Thoracic aorta (tissue), 2 donors: ENCODE results near the gene C1GALT1. TPM values are rescaled to one million over a fixed set of nuclear protein-coding genes. Genes with fewer than 3 reads are reported as not detected.

Experiments used
- ATAC-seq: fragments of 150-250 bp; one replicate; pipeline ENCODE4 v1.8.0; 2017; ENCODE audit warnings: low read depth; ENCODE audit not compliant: insufficient number of reproducible peaks, low FRiP score
- DNase-seq: peaks from one replicate; pipeline ENCODE4 v3.0.0-alpha.2; 2020; ENCODE audit warnings: low spot score
- H3K27ac ChIP-seq, 2 donors: fragments of 200-600 bp; sonication (generic); 1 replicate in 1 of 2; 2 replicates in 1 of 2; pipeline ENCODE4 v1.5.1; 2016; ENCODE audit warnings: mild to moderate bottlenecking in 2 of 2, moderate library complexity in 2 of 2
- H3K27me3 ChIP-seq: fragments of 200-600 bp; sonication (generic); replicated peaks from 2 replicates; pipeline ENCODE4 v1.6.0; 2016; ENCODE audit warnings: mild to moderate bottlenecking; ENCODE audit not compliant: insufficient read depth
- H3K36me3 ChIP-seq: fragments of 200-600 bp; sonication (generic); one replicate; pipeline ENCODE4 v1.5.1; 2016
- H3K4me1 ChIP-seq, 2 donors: fragments of 200-600 bp; sonication (generic); 1 replicate in 1 of 2; 2 replicates in 1 of 2; pipeline versions ENCODE4 v1.5.1 to v1.6.0; 2016; ENCODE audit warnings: low read depth in 2 of 2, mild to moderate bottlenecking in 1 of 2; ENCODE audit not compliant: control insufficient read depth in 1 of 2
- H3K4me3 ChIP-seq: fragments of 200-600 bp; sonication (generic); 2 replicates; pipeline ENCODE4 v1.5.1; 2016; ENCODE audit warnings: mild to moderate bottlenecking
- H3K9me3 ChIP-seq: fragments of 200-600 bp; sonication (generic); 2 replicates; pipeline ENCODE4 v1.5.1; 2016
- total RNA-seq, 2 donors: library from RNA; depleted of rRNA; stranded (reverse); fragments of >200 nt; gene quantifications; one replicate each; pipeline versions ENCODE4 v1.1.0 to v1.2.3, GENCODE V29; 2016
- TF ChIP-seq, protein P1 (sequence below): fragments of 200-600 bp; sonication (generic); IDR thresholded peaks from one replicate; pipeline ENCODE4 v1.5.1; 2019; ENCODE audit warnings: antibody characterized with exemption

The C1GALT1 gene
- total RNA-seq, 2 donors from 2014 or later = 9.3 to 42.3 TPM

DNA sequence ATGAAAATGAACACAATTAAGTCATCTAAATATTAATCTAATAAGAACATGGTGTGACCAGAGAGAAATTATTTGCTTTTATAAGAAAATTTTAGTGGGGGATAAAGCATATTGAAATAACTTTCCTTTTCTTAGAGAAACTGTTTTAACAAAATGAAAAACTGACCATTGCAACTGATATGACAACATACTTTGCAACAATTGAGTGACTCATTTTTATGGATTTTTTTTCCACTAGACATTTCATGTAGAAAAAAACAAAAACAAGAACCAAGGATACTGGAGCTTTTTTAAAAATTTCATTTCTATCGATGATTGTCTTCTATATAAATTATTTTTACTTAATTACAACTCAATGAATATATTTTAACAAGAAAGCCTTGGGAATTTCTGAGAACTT lies 90.0 kb downstream of the C1GALT1 start:
- DNase-seq (no peak), ATAC-seq (no peak)
- H3K27ac ChIP-seq = no peak overlapping the region
- no peak overlapping the region for H3K4me3 ChIP-seq
- TF ChIP-seq, protein P1, sequence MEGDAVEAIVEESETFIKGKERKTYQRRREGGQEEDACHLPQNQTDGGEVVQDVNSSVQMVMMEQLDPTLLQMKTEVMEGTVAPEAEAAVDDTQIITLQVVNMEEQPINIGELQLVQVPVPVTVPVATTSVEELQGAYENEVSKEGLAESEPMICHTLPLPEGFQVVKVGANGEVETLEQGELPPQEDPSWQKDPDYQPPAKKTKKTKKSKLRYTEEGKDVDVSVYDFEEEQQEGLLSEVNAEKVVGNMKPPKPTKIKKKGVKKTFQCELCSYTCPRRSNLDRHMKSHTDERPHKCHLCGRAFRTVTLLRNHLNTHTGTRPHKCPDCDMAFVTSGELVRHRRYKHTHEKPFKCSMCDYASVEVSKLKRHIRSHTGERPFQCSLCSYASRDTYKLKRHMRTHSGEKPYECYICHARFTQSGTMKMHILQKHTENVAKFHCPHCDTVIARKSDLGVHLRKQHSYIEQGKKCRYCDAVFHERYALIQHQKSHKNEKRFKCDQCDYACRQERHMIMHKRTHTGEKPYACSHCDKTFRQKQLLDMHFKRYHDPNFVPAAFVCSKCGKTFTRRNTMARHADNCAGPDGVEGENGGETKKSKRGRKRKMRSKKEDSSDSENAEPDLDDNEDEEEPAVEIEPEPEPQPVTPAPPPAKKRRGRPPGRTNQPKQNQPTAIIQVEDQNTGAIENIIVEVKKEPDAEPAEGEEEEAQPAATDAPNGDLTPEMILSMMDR = no peak
- no peaks in the 10 kb centered on the region for H3K27me3 ChIP-seq
- H3K4me1 ChIP-seq = no peaks in the 10 kb centered on the region
- no peaks in the 10 kb centered on the region for H3K36me3 ChIP-seq
- no peaks in the 10 kb centered on the region for H3K9me3 ChIP-seq

DNA sequence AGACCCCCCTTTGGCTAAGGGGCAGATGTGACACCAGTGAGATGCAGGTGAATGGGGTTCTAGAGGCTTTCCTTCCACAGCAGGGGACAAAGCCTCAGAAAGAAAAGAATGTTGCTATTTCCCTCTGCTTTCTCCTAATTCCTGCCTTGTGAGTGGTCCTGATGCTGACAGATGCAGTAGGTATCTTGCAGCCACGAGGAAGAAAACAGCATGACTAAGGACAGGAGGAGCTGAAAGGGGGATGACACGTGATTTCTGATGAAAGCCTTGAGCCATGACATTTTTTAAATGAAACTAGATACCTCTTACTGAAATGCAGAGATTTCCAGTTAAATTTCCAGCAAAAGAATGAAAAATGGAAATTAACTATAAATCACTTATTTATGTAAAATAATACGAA lies 92.4 kb downstream of the C1GALT1 start:
- no peak for DNase-seq
- ATAC-seq = no peak
- Histone ChIP-seq H3K36me3 (no peaks in the 10 kb centered on the region), H3K4me1 (no peaks in the 10 kb centered on the region), H3K27me3 (no peaks in the 10 kb centered on the region), H3K9me3 (no peaks in the 10 kb centered on the region), H3K4me3 (no peak overlapping the region), H3K27ac (no peak overlapping the region)
- TF ChIP-seq, protein P1 = no peak

DNA sequence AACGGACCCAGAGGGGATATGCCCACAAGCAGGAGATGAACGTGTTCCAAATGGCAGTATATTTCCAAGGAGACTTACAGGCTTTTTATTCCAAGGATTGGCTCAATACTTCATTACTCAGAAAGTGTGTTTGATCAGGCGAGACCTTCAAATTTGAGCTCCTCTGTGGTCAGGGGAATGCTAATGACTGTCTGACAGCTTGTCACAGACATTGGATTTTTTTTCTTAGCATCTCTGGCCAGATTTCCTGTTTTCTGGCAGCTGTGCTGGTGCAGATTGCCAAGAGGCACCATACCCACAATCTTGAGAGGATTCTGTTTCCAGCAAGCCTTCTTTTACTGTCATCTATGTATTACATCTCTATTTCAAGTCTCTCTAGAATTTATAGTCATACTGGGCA lies 93.8 kb downstream of the C1GALT1 start:
- DNase-seq (no peak), ATAC-seq (no peak)
- Histone ChIP-seq H3K27me3 (no peaks in the 10 kb centered on the region), H3K4me3 (no peak overlapping the region), H3K9me3 (no peaks in the 10 kb centered on the region), H3K27ac (no peak overlapping the region), H3K4me1 (no peaks in the 10 kb centered on the region), H3K36me3 (no peaks in the 10 kb centered on the region)
- TF ChIP-seq, protein P1 = no peak

DNA sequence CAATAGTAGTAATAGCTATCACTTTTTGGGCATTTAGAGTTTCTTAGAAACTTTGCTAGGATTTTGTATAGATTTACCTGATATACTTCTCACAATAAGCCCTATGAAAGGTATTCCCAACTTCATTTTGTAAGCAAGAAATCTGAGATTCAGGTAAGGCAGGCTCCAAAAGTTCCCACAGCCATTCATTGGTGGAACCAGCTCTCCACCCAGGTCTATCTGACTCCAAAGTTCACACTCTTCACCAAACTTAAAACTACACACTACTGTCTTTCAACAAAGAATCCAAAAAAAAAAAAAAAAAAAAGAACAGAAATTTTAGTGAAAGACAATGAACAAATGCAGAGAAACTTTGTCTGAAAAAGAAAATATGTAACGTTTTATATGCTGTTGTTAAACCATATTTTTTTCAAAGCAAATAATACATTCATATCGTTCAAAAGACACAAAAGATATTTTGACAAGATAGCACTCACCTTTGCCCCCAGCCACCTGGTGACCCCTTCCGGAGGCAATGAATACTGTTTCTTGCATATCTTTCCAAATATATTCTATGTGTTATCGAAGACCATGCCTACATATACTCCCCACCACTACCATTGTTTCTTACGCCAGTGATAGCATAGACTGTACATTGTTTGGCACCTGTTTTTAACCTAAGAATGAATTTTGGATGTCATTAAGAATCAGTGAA lies 108.2 kb downstream of the C1GALT1 start:
- DNase-seq (no peak), ATAC-seq (no peak)
- Histone ChIP-seq H3K4me3 (no peak overlapping the region), H3K27me3 (no peaks in the 10 kb centered on the region), H3K9me3 (no peaks in the 10 kb centered on the region), H3K27ac (no peak overlapping the region), H3K4me1 (no peaks in the 10 kb centered on the region), H3K36me3 (no peaks in the 10 kb centered on the region)
- TF ChIP-seq, protein P1 = no peak

DNA sequence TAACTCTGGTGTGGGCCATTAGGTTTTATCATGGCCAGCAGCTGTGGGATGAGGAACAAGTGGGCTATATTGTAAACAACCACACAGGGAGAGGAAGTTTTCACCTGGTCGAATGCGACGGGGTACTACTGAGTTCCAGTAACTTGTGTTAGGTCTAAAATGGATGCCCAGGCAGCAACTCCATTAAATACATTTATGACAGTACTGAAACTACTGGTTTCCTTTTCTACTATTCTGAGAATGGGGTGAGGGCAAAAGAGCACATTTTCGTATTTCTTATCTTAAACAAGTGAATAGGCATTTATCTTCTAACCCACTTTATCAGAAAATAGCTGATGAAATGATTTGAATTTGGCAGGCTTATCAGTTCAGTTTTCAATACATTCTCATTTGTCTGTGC lies 109.7 kb downstream of the C1GALT1 start:
- no peaks in the 10 kb centered on the region for H3K36me3 ChIP-seq
- no peak for ATAC-seq
- H3K9me3 ChIP-seq = no peaks in the 10 kb centered on the region
- no peak overlapping the region for H3K4me3 ChIP-seq
- no peak overlapping the region for H3K27ac ChIP-seq
- H3K27me3 ChIP-seq = no peaks in the 10 kb centered on the region
- no peak for DNase-seq
- TF ChIP-seq, protein P1 = no peak
- no peaks in the 10 kb centered on the region for H3K4me1 ChIP-seq
